Hematopoietic multipotent progenitor cell treated with erythropoietin and hydrocortisone succinate and interleukin-3 and kit ligand, for 8 days (in vitro differentiated cells): ENCODE results near the gene CCL21.
"Not testable (repeated sequence)": the region's sequence is repeated elsewhere in the genome, so short reads cannot be mapped to it uniquely, and the experiment has no call there.

Experiments used
- DNase-seq: peaks from one replicate; pipeline ENCODE4 v3.0.0-alpha.2; 2015

Gene CCL21

GRCh38 chr9:34710023-34710422 lies at the start of gene CCL21:
CCL21 (minus strand) TSS chr9:34710136; CDS start chr9:34710066, 70 bp downstream.
- DNase-seq: no peak

DNA sequence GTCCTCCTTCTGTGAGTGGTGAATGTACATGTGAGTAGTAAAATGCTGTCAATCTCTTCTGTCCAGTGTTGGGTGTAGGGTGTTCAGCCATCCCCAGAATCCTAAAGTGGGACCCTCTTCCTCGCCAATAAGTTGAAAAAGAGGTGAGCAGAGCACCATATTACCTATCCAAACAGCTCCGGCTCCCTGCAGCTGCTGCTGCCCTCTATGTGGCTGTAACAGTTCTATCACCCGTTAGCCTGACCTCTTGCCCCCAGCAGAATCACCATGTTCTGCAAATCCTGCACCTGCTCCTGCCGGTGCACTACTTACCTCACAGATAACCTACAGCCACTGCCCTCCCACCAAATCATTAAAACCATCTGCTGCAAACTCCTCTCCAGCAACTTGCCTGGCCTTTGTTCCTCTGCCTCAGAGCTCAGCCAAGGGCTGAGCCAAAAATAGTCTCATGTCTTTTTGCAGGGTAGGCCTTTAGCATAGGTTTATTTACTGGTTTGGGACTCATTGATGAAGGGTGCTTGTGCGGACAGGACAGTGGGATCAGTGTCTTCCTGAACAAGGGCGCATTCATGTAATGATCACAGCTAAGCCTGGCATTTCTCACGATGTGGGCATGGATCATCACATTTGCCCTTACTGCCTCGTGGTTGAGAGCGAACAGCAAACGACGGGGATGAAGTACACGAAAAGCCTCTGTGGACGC lies 49.6 kb upstream of the CCL21 start:
- no peak for DNase-seq

DNA sequence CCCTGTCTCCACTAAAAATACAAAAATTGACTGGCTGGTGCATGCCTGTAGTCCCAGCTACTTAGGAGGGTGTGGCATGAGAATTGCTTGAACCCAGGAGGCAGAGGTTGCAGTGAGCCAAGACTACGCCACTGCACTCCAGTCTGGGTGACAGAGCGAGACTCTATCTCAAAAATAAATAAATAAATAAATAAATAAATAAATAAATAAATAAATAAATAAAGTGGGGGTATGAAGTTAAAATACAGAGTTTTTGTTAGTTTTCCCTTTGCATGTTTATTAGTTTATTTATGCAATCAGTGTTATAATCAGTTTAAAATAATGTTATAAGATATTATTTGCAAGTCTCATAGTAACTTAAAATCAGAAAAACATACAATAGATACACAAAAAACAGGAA lies 40.4 kb upstream of the CCL21 start:
- not testable (repeated sequence) for DNase-seq

GRCh38 chr9:34746526-34746925 lies 36.6 kb upstream of the CCL21 start:
- DNase-seq: no peak

DNA sequence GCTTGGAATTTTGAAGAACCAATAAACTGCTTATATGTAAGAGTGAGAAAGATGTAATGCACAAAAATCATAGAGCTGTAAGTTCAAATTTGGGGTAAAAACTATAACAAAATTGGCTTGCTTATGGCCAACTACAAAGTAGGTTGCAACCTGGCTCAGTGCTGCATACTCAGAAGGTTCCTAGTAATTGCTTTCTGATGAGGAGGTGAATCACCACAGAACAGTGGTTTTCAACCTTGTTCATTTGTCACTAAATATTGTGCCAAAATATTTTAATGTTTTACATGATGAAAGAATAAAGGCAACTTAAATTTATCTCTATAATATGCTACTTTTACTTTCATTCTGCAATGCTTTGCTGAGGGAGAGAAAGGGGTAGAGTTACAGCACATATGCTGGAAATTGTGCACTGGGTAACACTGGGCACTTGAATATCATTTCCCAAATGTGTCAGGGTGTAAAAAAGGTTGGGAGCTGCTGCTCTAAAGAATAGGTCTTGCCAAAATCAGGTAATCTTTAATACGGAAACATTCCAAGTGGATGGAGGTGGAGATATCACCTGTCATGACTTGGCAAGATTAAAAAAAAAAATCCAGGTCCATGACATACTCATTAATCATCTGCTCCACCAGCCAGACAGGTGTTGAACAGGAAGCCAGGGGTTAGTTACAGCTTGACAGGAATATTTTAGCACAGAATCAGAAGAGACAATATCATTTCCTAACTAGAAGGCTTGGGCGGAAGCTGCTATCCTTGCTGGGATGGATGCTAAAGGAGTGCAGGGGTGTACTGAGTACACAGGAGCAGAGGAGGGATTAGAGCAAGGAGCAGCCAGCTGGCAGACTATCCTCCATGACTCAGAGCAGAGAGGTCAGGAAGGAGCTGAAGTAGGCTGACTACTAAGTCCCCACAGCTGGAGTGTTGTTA lies 34.6 kb upstream of the CCL21 start:
- DNase-seq: no peak

- no peak for DNase-seq
Observed at GRCh38 chr9:34742710-34743109, 32.8 kb upstream of the CCL21 start.

- DNase-seq: no peak
Observed at GRCh38 chr9:34741628-34742027, 31.7 kb upstream of the CCL21 start.

DNA sequence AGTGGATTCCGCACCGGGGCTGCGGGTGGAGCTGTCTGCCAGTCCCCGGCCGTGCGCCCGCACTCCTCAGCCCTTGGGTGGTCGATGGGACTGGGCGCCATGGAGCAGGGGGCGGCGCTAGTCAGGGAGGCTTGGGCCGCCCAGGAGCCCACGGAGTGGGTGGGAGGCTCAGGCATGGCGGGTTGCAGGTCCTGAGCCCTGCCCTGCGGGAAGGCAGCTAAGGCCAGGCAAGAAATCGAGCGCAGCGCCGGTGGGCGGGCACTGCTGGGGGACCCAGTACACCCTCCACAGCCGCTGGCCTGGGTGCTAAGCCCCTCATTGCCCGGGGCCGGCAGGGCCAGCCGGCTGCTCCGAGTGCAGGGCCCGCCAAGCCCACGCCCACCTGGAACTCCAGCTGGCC lies 30.2 kb upstream of the CCL21 start:
- DNase-seq: not testable (repeated sequence)

GRCh38 chr9:34737677-34738260 lies 27.8 kb upstream of the CCL21 start:
- DNase-seq: no peak

DNA sequence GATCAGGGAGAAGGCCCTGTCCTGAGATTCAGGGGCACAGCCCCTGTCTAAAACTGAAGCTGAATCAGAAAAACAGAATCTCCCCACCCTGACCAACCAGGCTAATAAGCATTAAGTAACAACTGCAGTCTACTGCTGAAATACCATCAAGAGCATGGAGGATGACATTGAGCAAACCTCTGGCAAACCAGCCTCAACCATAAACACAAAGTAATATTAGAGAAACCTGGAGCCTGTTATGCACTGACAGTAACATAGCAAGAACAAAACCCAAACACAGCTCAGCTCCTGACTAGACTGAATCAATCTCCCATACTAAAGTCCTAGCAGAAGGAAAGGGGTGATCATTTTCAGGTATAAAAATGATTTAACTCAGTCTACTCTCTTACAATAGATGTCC lies 24.8 kb upstream of the CCL21 start:
- no peak for DNase-seq

DNA sequence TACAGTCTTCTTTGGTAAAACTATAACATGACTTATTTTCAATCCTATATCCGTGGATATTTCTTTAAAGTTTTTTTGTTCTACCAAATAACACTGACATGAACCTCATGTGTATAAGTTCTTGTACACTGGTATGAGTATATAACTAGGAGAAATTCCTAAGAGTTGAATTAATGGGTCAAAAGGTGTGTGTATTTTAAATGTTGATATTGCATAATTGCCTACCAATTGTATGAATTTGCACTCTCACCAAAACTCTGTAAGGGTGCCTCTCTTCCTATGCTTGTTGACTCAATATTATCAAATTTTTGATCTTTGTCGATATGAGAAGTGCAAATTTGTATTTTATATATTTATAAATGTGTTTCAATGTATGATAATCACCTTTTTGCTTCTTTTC lies 22.9 kb upstream of the CCL21 start:
- DNase-seq: no peak

DNA sequence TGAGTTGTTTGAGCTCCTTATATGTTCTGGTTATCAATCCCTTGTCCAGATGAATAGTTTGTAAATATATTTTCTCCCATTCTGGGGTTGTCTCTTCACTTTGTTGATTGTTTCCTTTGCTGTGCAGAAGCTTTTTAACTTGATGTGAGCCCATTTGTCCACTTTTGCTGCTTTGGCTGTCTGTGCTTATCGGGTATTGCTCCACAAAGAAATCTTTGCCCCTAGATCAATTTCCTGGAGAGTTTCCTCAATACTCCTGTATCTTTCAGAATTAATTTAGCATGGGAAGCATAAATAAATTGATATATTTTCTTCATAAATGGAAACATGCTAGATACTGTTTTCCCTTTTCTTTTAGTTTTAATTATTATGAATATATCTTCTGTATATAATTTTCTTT lies 22.5 kb upstream of the CCL21 start:
- no peak for DNase-seq

- no peak for DNase-seq
Observed at GRCh38 chr9:34723141-34723540, 13.2 kb upstream of the CCL21 start.

DNA sequence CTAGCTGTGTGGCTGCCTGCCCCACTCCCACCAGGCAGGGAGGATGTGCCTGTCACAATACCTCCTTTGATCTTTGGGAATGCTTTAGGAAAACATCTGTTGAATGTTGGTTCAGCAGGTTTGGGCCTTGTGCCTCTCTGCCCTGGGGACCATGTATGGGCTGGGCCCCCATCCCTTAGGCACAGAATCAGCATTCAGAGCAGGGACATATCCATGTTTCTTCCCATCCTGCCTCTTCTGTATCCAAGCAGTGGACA lies 9.8 kb upstream of the CCL21 start:
- not testable (repeated sequence) for DNase-seq

- DNase-seq: no peak
Observed at GRCh38 chr9:34719021-34719768, 9.3 kb upstream of the CCL21 start.

GRCh38 chr9:34717996-34718614 lies 8.2 kb upstream of the CCL21 start:
- no peak for DNase-seq

- no peak for DNase-seq
Observed at GRCh38 chr9:34716711-34717110, 6.8 kb upstream of the CCL21 start.

DNA sequence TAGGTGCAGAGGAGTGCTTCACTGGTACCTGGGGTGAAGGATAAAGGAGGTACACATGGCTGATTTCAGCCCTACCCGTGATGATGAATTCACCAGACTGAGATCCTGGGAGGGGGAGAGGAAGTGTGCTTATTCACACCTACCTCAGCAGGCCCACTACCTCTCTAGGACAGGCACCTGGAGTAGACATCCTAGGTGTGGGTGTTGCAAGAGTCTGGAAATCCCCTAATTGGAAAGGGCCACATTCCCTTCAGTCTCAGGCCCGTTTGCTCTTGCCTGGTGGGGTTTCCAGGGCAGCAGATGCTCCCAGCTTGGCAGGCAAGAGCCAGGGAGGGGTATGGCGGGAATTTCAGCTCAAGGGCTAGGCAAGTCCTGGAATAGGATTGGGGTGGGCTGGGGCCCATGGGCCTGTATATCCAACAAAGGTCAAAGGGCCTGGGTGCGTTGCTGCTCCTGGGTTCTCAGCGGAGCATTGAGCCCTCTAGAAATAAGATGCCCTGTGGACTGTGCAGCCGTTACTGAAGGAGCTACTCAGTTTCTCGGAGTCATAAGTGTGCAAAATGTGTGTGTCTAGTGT lies 5.8 kb upstream of the CCL21 start:
- no peak for DNase-seq

DNA sequence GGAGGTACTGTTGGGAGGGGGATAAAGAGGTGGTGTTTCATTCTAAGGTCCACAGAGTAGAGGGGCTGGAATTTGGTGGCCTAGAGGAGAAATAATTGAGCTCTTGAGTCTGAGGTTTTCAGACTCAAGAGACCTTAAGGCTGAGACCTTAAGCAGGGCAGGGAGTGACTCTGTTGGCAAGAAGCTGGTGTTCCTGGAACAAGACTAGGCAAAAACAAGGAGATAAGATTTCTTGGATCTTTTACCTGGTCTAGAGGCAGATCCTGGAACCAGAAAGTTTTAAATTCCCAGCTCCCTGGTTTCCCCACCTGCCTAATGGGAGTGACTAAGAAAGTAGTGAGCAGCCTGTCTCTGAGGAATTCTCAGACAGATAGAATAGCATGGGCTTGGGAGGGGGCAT lies 4.1 kb upstream of the CCL21 start:
- no peak for DNase-seq

- no peak for DNase-seq
Observed at GRCh38 chr9:34712140-34712539, 2.2 kb upstream of the CCL21 start.

DNA sequence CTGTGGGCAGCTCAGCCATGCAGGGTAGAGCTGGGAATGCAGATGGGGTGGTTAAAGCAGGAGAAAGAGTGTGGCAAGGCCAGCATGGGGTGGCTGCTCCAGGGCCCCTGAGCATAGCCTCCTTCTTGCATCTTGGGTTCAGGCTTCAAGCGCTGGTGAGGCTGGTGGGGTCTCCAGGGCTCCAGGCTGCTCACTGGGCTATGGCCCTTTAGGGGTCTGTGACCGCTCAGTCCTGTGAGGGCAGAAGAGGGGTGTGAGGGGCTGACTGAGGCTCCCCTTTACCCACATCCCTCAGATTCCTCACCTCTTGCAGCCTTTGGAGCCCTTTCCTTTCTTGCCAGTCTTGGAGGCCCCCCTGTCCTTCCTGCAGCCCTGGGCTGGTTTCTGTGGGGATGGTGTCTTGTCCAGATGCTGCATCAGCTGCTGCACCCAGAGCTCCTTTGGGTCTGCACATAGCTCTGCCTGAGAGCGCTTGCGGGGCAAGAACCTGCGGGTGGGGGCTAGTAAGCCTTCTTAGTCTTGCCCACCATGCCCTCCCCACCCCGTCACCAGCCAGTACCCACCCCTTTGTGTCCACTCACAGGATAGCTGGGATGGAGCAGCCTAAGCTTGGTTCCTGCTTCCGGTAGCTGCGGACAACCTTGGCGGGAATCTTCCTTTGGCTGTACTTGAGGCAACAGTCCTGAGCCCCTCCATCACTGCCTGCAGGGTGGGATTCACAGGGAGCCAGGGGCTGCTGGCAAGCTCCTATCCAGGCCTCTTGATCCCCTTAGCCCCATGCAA lies 549 bp downstream of the CCL21 start:
- DNase-seq: no peak

- DNase-seq: no peak
Observed at GRCh38 chr9:34707130-34707529, 2.8 kb downstream of the CCL21 start.
